Stimulated activated CD4-positive, alpha-beta T cell treated with anti-CD3 and anti-CD28 coated beads, Interleukin-2, amount 100 ng/mL, for 48 hours (primary cell): Measurements from ENCODE around the gene UBAC2.
"Not testable (repeated sequence)": the region's sequence is repeated elsewhere in the genome, so short reads cannot be mapped to it uniquely, and the experiment has no call there.

Experiments used
- DNase-seq, 2 donors: peaks; one replicate each; pipeline ENCODE4 v3.0.0-alpha.2; 2020

UBAC2 gene

GRCh38 chr13:99383946-99384345 lies 183.3 kb downstream of the UBAC2 start:
- no peak for DNase-seq

DNA sequence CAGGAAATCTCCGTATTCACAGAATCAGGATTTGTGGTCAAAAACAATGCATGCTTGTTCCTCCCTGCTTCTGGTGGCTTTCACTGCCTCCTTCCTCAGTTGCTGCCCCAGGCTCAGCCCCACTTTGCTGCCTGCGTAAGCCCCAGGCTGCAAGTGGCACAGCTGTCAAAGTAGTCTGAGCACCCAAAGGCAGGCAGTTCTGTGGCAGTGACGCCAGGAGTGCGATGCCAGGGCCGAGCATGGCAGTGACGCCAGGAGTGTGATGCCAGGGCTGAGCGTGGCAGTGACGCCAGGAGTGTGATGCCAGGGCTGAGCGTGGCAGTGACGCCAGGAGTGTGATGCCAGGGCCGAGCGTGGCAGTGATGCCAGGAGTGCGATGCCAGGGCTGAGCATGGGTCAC lies 183.8 kb downstream of the UBAC2 start:
- no peak for DNase-seq

- no peak for DNase-seq
Measured at GRCh38 chr13:99385161-99385560, 184.5 kb downstream of the UBAC2 start.

- no peak for DNase-seq
Measured at GRCh38 chr13:99385940-99386339, 185.3 kb downstream of the UBAC2 start.

DNA sequence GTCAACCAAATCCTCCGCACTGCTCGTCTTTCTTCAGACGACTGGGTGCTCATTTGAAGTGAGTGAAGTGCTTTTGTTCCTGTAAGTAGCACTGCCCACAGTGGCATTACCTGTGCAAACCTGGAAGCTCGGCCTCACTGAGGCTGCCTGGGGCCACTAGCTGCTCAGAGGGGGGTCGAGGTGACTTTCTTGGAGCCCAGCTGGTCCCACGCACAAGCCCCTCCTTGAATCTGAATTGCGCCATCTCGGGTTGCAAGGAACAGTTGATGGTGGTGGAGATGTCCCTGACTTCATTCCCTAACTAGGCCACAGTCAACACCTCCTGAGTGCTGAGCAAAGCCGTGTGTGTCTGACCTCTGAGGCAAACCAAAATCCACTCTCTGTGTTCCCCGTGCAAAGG lies 185.8 kb downstream of the UBAC2 start:
- no peak for DNase-seq

GRCh38 chr13:99386911-99387788 lies 186.5 kb downstream of the UBAC2 start:
- DNase-seq: peak; percentile 93 to 95

- no peak for DNase-seq
Measured at GRCh38 chr13:99388334-99388923, 187.8 kb downstream of the UBAC2 start.

DNA sequence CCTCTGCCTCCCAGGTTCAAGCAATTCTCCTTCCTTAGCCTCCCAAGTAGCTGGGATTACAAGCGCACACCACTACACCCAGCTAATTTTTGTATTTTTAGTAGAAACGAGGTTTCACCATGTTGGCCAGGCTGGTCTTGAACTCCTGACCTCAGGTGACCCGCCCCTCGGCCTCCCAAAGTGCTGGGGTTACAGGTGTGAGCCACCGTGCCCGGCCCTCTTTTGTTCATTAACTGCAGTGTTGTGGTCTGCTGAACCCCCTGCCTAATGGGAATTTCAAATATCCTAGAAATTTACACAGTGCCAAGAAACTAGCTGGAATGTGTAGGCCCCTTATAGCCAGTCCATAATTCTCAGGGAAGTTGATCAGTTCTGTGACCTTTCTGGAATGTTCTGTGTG lies 188.4 kb downstream of the UBAC2 start:
- not testable (repeated sequence) for DNase-seq

- no peak for DNase-seq
Measured at GRCh38 chr13:99389520-99390304, 189.1 kb downstream of the UBAC2 start.

DNA sequence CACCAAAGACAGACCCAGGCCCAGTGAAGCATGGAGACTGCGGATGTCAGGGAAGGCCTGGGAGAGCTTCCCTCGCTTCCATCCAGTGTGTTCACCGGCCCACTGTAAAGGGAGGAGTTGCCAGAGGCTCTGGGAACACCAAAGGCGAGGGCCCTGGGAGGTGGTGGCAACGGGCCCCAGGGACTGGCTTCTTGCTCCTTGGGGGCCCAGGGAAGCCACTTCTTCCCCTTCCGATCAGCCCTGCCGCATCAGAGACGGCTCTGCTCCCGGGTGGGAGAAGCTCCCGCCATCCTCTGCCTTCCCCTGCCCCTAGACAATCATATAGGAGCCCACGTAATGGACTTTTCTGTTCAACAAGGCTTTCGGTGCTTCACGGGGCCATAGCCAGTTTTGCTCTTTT lies 189.9 kb downstream of the UBAC2 start:
- DNase-seq: no peak

DNA sequence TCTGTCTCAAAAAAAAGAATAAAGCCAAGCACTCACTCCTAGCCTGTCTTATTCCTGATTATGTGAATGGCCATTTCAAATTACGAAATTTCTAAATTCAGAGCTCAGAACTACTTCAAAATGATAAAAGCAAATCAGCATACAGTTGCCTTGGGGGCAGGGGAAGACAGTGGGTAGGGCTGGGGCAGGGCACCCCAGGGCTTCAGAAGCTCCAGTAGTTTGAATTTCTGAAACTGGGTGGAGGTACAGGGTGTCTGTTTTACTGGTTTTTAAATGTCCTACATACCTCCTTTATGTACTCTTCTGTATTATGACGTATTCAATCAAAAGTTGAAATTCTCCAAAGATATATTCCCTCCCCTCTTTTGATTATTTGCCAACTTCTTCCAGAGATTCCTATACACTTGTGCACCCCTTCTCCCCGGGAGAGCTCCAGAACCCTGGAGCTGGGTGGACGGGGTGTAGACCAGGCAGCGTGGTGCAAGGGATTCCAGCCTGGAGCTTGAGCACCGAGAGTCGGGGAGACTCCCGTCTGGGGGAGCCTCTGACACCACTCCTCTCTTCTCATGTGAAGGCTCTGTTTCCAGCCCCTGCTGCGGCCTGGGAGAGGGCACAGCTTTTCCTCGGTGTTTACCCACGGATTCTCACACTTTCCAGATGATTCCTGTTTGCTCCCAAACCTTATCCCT lies 191.3 kb downstream of the UBAC2 start:
- DNase-seq: no peak

GRCh38 chr13:99392470-99393135 lies 191.9 kb downstream of the UBAC2 start:
- no peak for DNase-seq

GRCh38 chr13:99393391-99393790 lies 192.7 kb downstream of the UBAC2 start:
- DNase-seq: not testable (repeated sequence)

GRCh38 chr13:99393791-99394735 lies 193.4 kb downstream of the UBAC2 start:
- no peak for DNase-seq

- DNase-seq: no peak
Measured at GRCh38 chr13:99395436-99395835, 194.8 kb downstream of the UBAC2 start.

- no peak for DNase-seq
Measured at GRCh38 chr13:99396446-99396845, 195.8 kb downstream of the UBAC2 start.

DNA sequence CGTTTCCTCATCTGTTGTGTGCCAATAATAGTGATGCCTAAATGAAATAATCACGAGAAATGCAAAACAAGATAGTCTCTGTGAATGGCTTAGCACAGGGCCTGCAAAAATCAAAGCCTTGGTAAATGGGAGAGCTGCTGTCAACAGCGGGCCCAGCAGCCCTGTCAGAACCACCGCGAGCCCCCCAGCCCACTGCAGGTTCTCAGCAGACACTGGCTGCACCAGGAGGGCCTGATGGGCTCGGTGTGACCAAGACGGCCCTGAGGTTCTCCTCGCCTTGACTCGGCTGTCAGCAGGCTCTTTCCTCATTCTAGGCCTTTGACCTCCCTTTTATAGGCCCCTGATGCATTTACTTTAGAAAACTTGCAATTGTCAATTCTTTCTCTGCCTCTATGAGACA lies 197.4 kb downstream of the UBAC2 start:
- no peak for DNase-seq

DNA sequence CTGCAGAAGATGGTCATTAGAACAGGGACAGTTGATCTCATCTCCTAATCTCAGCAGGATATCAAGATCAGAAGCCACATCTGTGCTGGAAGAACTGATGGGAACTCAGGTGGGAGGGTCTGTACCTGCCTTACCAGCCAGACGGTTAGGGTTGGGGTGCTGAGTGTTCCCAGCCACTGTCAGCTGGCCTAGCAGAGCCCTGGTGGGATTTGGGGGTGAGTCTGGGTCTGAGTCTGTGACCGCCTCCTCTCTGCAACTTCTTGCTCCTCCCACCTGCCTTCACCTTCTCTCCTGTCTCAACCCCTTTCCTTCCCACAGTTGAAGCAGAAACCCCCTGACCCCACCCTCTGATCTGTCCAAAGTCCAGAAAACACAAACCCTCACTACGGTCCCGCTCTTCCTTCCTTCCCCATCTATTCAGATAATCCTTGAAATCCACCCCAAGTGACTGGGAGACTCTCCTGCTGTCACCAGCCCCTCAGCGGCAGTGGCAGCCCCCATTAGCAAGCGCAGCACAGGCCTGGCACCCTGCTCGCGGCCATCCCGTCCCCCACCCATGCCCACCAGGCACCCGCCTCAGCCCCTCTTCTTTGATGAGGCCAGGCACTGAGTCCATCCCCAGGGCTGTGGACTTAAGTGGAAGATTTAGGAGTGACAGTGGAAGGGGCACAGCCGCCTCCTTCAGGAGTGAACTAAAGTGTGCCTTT lies 198.4 kb downstream of the UBAC2 start:
- no peak for DNase-seq

DNA sequence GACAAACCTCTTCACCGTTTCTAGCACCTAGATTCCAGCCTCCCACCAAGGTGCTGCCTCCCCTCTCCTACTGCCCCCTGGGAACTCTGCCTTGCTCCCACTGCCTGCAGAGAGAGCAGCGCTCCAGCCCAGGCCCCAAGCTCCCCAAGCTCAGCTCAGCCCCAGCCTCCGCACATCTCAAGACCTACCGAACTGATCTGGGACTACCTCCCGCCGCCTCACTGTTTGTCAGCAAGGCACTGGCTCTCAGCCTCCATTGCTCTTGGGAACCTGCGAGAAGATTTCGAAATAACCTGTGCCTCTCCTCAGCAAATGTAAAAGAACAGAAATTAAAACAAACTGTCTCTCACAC lies 198.9 kb downstream of the UBAC2 start:
- DNase-seq: no peak

GRCh38 chr13:99403458-99403971 lies 202.9 kb downstream of the UBAC2 start:
- no peak for DNase-seq
